Left ventricle myocardium inferior (tissue), 1 donor: ENCODE results near the gene UBA1. TPM values are rescaled to one million over a fixed set of nuclear protein-coding genes. Genes with fewer than 3 reads are reported as not detected.
A peak's percentile ranks its signal among the peaks of the same experiment; 100 is the strongest.

Experiments
- DNase-seq: peaks from one replicate; pipeline ENCODE4 v3.0.0-alpha.2; 2020
- H3K27ac ChIP-seq: fragments of 200-600 bp; replicated peaks from 2 replicates; pipeline ENCODE4 v1.8.0; 2021
- H3K27me3 ChIP-seq: fragments of 200-600 bp; 2 replicates; pipeline ENCODE4 v1.8.0; 2021; ENCODE audit warnings: low read depth
- H3K36me3 ChIP-seq: fragments of 200-600 bp; 2 replicates; pipeline ENCODE4 v1.8.0; 2021
- H3K4me1 ChIP-seq: fragments of 200-600 bp; 2 replicates; pipeline ENCODE4 v1.8.0; 2021
- H3K4me3 ChIP-seq: fragments of 200-600 bp; 2 replicates; pipeline ENCODE4 v1.8.0; 2021; ENCODE audit warnings: mild to moderate bottlenecking, moderate library complexity
- H3K9me3 ChIP-seq: fragments of 200-600 bp; replicated peaks from 2 replicates; pipeline ENCODE4 v1.8.0; 2021
- CTCF ChIP-seq: fragments of 200-600 bp; IDR thresholded peaks from 2 replicates; pipeline ENCODE4 v1.8.0; 2021; ENCODE audit warnings: antibody characterized with exemption, mild to moderate bottlenecking, borderline replicate concordance
- intact Hi-C: fragments of 100-400 bp; cut with micrococcal nuclease; formaldehyde crosslinking; loops from one replicate; pipeline ENCODE4 v1.11.0; 2022
- total RNA-seq: library from RNA; stranded (reverse); fragmentation: NEBNext Ultra II Directional; extraction: Animal tissue kit (Norgen Biotek cat#: 25700); gene quantifications from one replicate; pipeline ENCODE4 v1.2.1, GENCODE V29; 2021
- donor health status: DM: no; HTN: yes; CAD: no; lungs with severe emphysema.

The UBA1 gene
- total RNA-seq, 1 donor from 2014 or later: 99.8 TPM

DNA sequence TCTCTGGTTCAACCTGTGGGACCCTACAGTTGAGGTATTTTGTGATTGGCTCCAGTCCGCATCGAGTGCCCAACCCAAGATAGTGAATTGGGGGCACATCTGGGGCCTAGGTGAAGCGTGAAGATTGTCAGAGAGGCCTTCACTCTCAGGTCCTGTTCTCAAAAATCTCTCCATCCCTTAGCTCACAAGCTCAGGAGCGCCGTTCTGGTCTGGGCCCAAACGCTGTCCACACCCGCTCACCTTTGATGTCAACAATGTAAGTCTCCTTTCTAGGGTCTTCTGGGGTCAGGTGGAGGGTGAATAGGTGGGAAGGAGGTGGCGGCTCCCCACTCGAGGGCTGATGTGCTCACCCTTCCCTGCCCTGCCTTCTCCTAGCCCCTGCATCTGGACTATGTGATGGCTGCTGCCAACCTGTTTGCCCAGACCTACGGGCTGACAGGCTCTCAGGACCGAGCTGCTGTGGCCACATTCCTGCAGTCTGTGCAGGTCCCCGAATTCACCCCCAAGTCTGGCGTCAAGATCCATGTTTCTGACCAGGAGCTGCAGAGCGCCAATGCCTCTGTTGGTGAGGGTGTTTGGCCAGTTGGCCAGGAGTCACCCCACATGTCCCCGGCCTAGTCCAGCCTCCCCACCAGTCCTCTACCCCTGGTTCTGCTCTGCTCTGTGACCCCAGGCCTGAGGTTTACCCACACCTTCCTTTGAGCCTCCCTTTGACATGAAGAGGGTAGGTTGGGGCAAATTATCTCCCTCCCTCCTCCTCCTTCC, 17.2 kb downstream of the UBA1 start:
- Histone ChIP-seq H3K9me3 (no peaks in the 10 kb centered on the region), H3K27ac (peak overlapping the region; percentile 67), H3K4me3 (no peak overlapping the region), H3K36me3 (peaks cover 84% of the 10 kb centered on the region), H3K27me3 (no peaks in the 10 kb centered on the region), H3K4me1 (peaks cover 10% of the 10 kb centered on the region)
- DNase-seq: no peak
- TF ChIP-seq CTCF: no peak
- intact Hi-C loops: no loop called here

- no peak overlapping the region for H3K4me3 ChIP-seq
- intact Hi-C loops: no loop called here
- no peak overlapping the region for H3K27ac ChIP-seq
- DNase-seq: no peak
- peaks cover 23% of the 10 kb centered on the region for H3K4me1 ChIP-seq
- no peaks in the 10 kb centered on the region for H3K27me3 ChIP-seq
- no peak for TF ChIP-seq CTCF
- no peaks in the 10 kb centered on the region for H3K9me3 ChIP-seq
- peaks cover 66% of the 10 kb centered on the region for H3K36me3 ChIP-seq
Observed at GRCh38 chrX:47212381-47213293, 19.0 kb downstream of the UBA1 start.

DNA sequence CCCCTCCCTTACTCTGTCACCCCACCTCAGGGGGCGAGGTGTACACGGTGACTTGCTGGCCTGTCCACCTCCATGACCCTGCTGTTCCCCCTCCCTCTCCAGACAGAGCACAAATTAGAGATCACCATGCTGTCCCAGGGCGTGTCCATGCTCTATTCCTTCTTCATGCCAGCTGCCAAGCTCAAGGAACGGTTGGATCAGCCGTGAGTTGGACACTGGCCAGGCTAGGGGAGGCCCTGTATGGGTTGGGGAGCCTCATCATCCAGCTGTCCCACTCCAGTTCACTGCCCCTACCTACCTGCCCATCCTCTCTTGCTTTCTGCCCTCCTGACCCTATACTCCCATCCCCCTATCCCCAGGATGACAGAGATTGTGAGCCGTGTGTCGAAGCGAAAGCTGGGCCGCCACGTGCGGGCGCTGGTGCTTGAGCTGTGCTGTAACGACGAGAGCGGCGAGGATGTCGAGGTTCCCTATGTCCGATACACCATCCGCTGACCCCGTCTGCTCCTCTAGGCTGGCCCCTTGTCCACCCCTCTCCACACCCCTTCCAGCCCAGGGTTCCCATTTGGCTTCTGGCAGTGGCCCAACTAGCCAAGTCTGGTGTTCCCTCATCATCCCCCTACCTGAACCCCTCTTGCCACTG, 20.9 kb downstream of the UBA1 start:
- Histone ChIP-seq H3K27ac (no peak overlapping the region), H3K9me3 (no peaks in the 10 kb centered on the region), H3K4me1 (peaks cover 20% of the 10 kb centered on the region), H3K27me3 (no peaks in the 10 kb centered on the region), H3K4me3 (no peak overlapping the region), H3K36me3 (peaks cover 59% of the 10 kb centered on the region)
- TF ChIP-seq CTCF: no peak
- intact Hi-C loops: no loop called here
- no peak for DNase-seq

DNA sequence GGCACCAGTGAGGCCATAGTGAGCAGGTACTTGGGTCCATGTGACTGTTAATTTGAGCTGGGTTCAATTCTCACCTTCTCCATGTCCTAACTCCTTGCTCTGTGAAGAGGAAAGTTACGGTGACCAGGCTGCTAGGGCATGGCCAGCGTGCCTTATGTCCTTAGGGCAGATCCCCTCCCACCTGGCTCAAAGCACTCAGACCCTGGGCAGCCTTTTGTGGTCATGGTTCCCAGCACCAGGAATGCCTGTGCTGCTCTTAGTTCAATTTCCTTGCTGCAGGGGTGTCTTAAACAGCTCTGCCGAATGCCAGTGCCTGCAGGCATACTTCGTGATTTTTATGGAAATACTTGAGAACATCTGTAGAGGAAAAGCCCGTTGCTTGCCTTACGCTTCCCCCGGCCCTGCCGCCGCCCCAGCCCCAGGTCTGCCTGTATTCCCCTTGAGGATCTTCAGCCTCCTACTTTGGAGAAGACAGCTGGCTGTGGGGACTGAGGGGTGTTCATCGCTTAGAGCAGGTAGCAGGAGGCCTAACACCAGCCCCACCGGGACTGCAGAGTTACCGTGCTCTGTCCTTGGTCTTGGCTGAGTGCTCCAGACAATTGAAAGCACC, 21.8 kb downstream of the UBA1 start:
- no peak overlapping the region for H3K27ac ChIP-seq
- intact Hi-C loops: no loop called here
- no peak for DNase-seq

More for the DNA sequence above, 21.8 kb downstream of the UBA1 start:
- no peak overlapping the region for H3K4me3 ChIP-seq
- no peaks in the 10 kb centered on the region for H3K9me3 ChIP-seq
- H3K27me3 ChIP-seq: no peaks in the 10 kb centered on the region
- H3K36me3 ChIP-seq: peaks cover 50% of the 10 kb centered on the region
- no peak for TF ChIP-seq CTCF
- peaks cover 24% of the 10 kb centered on the region for H3K4me1 ChIP-seq
